ENCODE results near the gene AP3S2. TPM values are rescaled to one million over a fixed set of nuclear protein-coding genes. Genes with fewer than 3 reads are reported as not detected.

Gene AP3S2
- total RNA-seq, 1 donor from 2014 or later, result 39.5 TPM

GRCh38 chr15:89829616-89830440 is 64.0 kb downstream of the AP3S2 start:
- no peak overlapping the region for H3K27ac ChIP-seq
- no peak overlapping the region for H3K4me3 ChIP-seq
- H3K36me3 ChIP-seq, result peaks cover 0 to 11% of the 10 kb centered on the region in 2 donors
- no peak for DNase-seq (ENCODE audit: extremely low spot score in 2 of 2)
- TF ChIP-seq CTCF (IDR thresholded peaks at IDR 0.05), result no peak
- no peak for TF ChIP-seq POLR2A (IDR thresholded peaks at IDR 0.05)
- TF ChIP-seq POLR2AphosphoS5 (IDR thresholded peaks at IDR 0.05; ENCODE audit: insufficient read depth in 1 of 2, low read depth in 1 of 2), result no peak
- H3K9me3 ChIP-seq, result no peaks in the 10 kb centered on the region
- intact Hi-C loops (cut with DNase I), result no loop called here
- no peaks in the 10 kb centered on the region for H3K27me3 ChIP-seq
- peaks cover 21% of the 10 kb centered on the region for H3K4me1 ChIP-seq

- no peaks in the 10 kb centered on the region for H3K27me3 ChIP-seq
- H3K4me1 ChIP-seq, result peaks cover 21% of the 10 kb centered on the region
- no peak for DNase-seq (ENCODE audit: extremely low spot score in 2 of 2)
- H3K36me3 ChIP-seq, result peaks cover 0 to 5% of the 10 kb centered on the region in 2 donors
- peak overlapping the region; percentile 49 for H3K27ac ChIP-seq
- no peaks in the 10 kb centered on the region for H3K9me3 ChIP-seq
- no peak for TF ChIP-seq POLR2AphosphoS5 (IDR thresholded peaks at IDR 0.05; ENCODE audit: insufficient read depth in 1 of 2, low read depth in 1 of 2)
- intact Hi-C loops (cut with DNase I), result no loop called here
- H3K4me3 ChIP-seq, result no peak overlapping the region
Observed at GRCh38 chr15:89829161-89829560, 64.6 kb downstream of the AP3S2 start.

DNA sequence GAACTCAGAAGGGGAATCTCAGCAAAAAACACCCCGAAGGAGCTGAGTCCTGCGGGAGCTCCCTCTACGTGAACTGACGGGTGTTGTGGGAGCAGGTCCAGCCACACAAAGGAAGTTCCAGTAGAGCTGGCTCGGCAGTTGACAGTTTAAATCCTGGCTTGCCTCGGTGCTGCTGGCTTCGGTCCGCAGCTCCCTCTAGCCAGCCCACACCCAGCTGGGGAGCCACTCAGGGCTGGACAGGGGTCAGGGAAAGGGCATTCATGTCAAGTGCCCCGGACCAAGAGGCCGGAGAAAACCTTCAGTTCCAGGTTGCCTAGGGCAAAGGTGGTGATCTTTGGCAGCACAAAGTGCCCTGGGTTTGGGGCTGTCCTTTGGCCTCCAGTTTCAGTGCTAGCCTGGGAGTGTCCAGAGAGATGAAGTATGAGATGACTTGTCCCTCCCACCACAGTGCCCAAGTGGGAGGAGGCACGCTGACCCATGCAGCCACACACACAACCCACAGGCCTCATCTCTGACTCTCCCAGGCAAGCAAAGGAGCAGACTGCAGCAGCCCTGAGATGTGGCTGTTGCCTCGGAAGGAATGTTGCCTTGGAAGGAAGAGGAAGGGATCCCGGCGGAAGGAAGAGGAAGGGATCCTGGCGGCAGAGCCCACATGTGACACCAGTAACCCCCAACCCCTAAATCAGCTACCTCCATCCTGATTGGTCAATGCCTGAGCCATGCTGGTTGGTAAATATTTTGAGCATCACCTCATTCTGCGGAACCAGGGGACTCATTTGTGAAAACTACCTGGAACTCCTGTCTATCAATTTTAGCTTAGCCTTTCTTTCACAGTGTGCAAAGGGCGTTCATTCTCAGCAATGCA is 65.3 kb downstream of the AP3S2 start:
- Histone ChIP-seq H3K27me3 (no peaks in the 10 kb centered on the region), H3K36me3 (no peaks in the 10 kb centered on the region), H3K9me3 (no peaks in the 10 kb centered on the region), H3K27ac (peak overlapping the region; percentile 49), H3K4me1 (peaks cover 21% of the 10 kb centered on the region), H3K4me3 (no peak overlapping the region)
- intact Hi-C loops (cut with DNase I), result no loop called here
- TF ChIP-seq CTCF (IDR thresholded peaks at IDR 0.05), result no peak
- no peak for TF ChIP-seq POLR2A (IDR thresholded peaks at IDR 0.05)
- peak in 1 of 2 donors; percentile 67 for TF ChIP-seq POLR2AphosphoS5 (IDR thresholded peaks at IDR 0.05; ENCODE audit: insufficient read depth in 1 of 2, low read depth in 1 of 2)
- no peak for DNase-seq (ENCODE audit: extremely low spot score in 2 of 2)

- Histone ChIP-seq H3K36me3 (no peaks in the 10 kb centered on the region), H3K27ac (peak overlapping the region; percentile 49), H3K27me3 (no peaks in the 10 kb centered on the region), H3K9me3 (no peaks in the 10 kb centered on the region), H3K4me3 (no peak overlapping the region), H3K4me1 (peaks cover 21% of the 10 kb centered on the region)
- DNase-seq (ENCODE audit: extremely low spot score in 2 of 2), result no peak
- intact Hi-C loops (cut with DNase I), result no loop called here
- TF ChIP-seq POLR2AphosphoS5 (IDR thresholded peaks at IDR 0.05; ENCODE audit: insufficient read depth in 1 of 2, low read depth in 1 of 2) (no peak), CTCF (IDR thresholded peaks at IDR 0.05) (no peak), POLR2A (IDR thresholded peaks at IDR 0.05) (no peak)
Observed at GRCh38 chr15:89827829-89828228, 66.0 kb downstream of the AP3S2 start.

DNA sequence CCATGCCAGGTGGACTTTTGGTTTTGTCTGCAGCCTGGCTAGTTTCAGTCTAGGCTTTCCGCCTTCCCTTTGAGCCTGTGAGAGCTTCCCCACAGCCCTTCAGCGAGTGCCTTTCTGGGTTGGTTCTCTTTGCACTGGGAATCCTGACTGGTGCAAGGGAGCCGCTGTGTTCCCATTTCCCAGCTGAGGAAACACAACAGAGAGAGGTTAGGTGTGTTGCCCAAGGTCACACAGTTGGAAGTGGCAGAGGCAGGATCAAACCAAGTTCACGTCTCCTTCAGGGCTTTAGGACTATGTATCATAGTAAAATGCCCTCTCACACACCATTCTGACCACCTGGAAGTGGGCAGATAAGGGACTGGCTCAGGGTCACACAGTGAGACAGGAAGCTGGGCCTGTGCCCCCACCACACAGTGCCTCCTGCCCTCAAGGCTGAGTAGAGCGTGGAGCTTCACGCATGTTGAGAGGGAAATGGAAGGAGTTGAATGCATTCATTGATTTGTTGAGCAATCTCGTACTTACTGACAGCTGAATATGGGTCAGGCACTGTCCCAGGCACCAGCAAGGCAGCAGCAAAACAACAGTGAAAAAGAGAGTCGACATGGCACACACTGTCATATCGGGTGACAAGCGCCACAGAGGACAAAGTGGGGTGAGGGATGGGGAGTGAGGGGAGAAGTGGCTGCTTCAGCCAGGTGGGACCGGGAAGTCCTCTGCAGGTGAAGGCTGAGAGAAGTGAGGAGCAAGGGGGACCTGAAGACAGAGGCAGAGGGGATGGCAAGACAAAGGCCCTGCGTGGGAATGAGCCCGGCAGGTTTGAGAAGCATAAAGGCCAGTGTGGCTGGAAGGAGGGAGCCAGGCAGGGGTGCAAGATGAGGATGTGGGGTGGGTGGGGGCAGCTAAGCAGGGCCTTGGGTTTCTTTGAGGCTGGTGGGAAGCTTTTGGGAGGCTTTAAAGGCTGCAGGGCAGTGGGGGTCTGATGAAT is 66.8 kb downstream of the AP3S2 start:
- Histone ChIP-seq H3K4me1 (peaks cover 21% of the 10 kb centered on the region), H3K4me3 (no peak overlapping the region), H3K36me3 (no peaks in the 10 kb centered on the region), H3K27ac (no peak overlapping the region), H3K9me3 (no peaks in the 10 kb centered on the region), H3K27me3 (no peaks in the 10 kb centered on the region)
- no peak for TF ChIP-seq POLR2A (IDR thresholded peaks at IDR 0.05)
- TF ChIP-seq POLR2AphosphoS5 (IDR thresholded peaks at IDR 0.05; ENCODE audit: insufficient read depth in 1 of 2, low read depth in 1 of 2), result no peak
- no peak for TF ChIP-seq CTCF (IDR thresholded peaks at IDR 0.05)
- intact Hi-C loops (cut with DNase I), result no loop called here
- no peak for DNase-seq (ENCODE audit: extremely low spot score in 2 of 2)

Data from vagina (tissue), 2 donors.